Hindlimb muscle (tissue), 1 donor: ENCODE measurements around the gene GSC2. TPM values are rescaled to one million over a fixed set of nuclear protein-coding genes. Genes with fewer than 3 reads are reported as not detected.
A peak's percentile ranks its signal among the peaks of the same experiment; 100 is the strongest.

ENCODE experiments used
- DNase-seq: peaks from one replicate; pipeline ENCODE4 v3.0.0-alpha.2; 2013
- polyA plus RNA-seq: library from polyadenylated mRNA; unstranded; fragments of 120-200 nt; gene quantifications from one replicate; pipeline ENCODE4 v1.2.1, GENCODE V29; 2013; ENCODE audit not compliant: insufficient read length

The GSC2 gene, protein sequence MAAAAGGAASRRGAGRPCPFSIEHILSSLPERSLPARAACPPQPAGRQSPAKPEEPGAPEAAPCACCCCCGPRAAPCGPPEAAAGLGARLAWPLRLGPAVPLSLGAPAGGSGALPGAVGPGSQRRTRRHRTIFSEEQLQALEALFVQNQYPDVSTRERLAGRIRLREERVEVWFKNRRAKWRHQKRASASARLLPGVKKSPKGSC
- polyA plus RNA-seq: not detected

DNA sequence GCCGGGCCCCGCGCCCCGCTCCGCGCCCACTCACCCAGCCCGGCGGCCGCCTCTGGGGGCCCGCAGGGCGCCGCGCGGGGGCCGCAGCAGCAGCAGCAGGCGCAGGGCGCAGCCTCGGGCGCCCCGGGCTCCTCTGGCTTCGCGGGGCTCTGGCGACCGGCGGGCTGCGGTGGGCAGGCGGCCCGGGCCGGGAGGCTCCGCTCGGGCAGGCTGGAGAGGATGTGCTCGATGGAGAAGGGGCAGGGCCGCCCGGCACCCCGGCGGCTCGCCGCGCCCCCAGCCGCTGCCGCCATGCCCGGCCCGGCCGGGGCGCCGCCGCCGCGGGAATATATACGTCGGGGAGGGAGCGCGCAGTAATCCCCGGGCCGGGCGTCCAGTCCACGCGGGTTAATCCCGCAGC lies at the start of gene GSC2:
Gene GSC2, minus strand, starts transcription at position 302 of the 400 bp plus-strand sequence. Its CDS starts 9 bp downstream, at position 293.
- no peak for DNase-seq

DNA sequence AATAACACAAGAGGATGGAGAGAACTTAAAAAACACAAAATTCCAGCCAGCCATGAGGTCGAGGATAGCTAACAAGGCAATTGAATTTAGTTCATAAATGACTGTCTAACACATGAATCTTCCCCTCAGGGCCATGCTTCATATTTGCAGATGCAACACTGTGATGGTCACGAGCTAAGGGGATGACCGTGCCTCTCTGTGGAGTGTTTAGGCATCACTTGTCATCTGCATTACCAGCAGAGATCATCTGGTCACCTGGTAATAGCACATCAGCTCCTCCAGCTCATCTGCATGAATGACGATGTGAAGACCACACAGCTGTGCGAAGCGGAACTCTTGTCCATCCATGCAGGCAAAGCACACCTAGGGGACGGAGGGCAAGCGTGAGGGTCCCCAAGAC lies 49.4 kb upstream of the GSC2 start:
- DNase-seq: no peak

DNA sequence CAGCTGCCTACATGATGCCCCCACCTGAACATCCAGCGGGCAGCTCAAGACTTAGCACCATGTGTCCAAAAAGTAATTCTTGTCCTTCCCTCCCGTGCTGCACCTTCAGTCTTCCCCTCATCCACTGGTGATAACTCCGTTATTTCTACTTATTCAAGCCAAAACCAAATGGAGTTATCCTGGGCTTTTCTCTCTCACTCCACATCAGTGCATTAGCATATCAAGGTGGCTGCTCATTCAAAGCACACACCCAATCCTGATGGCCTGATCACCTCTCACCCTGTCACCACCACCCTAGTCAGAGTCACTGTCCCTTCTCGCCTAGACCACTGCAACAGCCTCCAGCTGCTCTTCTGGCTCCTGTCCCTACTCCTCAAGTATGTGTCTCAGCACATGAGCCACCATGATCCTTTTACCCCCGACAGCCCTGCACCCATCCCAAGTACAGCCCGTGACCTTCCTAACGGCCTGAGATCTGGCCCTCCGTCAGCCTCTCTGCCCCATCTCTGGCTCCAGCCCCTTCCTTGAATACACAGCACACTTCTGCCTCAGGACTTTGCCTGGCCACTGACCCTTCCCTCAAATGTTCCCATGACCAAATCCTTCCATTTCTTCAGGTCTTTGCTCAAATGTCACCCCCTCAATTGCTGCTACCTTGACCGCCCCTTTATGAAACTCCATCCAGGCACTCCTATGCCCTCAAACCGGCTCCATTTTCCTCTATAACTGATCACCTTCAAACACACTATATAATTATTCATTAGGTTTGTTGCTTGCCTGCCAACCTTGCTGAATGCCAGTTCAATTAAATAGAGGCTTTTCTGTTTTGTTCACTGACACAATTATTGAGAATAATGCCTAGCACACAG lies 48.1 kb upstream of the GSC2 start:
- no peak for DNase-seq

DNA sequence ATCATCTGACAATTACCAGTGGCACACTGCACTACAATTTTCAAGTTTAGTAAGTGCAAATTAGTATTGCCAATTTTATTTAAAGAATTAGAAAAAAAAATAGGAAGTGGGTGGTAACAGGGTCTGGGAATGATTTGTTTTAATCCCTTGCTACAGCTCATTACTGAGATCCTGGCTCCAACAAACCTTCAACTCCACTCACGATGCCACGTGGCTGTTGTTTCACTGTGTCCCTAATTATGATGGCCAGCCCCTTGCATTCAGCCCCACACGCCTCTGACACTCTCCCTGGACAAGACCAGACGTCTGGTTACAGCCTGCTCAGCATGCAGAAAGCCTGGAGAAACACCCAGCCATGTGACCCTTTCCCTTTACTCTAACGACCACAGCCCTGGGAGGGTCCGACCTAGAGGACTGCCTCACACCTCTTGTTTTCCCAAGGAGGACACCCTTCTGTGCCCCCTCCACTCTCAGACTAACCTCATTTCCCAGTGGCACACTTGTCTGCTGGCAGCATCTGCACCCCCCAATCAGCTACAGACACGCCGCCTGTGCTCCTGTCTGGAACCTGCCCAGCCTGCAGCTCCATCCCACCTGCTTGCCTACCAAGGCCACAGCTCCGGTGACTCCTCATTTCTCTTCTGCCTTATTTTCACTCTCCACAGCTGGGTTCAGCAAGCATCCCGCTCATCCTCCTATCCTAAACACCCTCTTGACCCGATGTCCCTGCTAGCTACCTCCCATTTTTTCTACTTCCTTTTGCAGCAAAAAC lies 46.9 kb upstream of the GSC2 start:
- no peak for DNase-seq

DNA sequence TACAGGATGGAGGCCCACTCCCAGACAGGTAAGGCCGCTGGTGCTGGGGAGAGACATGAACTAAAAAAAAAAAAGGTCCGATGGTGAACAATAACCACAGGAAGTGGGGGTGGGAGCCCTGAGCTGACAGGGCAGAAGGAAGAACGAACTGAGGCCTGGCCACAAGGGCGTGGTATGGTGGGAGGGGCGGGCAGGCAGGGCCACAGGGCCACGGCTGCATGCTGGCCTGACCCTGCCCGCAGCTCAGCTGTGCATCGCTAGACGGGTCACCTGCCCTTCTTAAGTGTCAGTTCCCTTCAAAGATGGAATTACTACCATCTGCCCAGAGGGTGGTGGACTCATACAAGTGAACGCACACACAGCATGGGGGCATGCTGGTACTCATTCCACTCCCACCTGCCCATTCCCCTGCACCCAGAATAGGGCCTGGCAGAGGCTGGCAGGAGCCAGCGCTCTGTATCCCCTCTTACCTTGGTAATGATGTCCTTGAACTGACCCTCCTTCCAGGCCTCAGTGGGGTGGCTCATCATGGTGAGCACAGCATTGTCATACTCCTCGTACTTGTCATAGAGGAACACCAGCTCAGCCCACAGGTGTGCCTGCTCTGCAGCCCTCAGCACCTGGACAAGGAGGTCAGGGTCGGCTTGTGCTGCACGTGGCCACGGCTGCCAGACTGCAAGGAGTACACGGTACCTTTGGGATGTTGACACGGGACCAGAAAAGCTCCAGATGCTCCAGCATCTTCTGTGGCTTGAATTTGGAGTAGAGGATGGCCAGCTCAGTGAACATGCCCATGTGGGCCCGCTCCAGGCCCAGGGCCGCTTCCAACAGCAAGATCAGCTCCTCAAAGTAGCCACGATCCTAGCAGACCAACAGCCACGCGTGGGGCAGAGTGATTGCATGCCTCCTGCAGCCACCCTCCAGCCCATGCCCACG lies 46.0 kb upstream of the GSC2 start:
- DNase-seq: no peak

DNA sequence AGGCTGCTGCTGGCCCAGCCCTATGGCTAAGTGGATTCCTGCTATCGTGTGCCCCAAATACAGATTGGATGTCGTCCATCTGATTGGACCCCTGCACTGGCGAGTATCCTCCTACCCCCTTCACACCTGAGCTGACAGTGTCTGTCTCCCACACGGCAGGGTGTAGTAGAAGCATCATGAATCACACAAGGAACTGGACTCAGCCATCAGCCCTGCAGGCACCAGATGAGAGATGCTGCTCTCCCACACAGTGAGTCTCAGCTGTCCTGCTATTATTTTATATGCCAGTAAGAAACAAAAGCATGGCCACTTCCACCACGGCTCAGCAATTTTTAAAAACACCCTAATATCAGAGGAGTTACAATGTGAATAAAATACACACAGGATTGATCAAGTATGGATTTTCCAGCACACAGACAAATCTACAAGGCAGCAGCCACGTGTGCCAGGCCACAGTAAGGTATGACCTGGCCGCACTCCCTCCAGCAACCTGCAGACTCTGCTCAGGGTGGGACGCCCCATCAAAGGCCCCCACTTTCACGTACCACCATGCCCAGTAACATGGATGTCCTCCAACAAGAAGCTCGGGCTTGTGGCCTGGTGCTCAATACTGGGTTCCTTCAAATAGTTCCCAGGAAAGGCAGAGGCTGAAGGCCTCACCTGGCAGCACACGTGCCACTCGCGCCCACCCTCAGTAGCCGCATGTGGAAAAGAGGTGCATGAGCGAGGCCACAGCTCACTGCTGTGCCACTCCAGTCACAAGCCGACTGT lies 44.9 kb upstream of the GSC2 start:
- no peak for DNase-seq

DNA sequence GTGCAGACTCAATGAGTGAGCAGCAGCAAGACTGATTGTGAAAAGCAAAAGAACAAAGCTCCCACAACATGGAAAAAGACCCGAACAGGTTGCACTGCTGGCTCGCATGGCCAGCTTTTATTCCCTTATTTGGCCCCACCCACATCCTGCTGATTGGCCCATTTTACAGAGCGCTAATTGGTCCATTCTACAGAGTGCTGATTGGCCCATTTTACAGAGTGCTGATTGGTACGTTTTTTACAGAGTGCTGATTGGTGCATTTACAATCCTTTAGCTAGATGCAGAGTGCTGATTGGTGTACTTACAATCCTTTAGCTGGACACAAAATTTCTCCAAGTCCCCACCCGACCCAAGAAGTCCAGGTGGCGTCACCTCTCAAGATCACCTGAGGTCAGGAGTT lies 43.8 kb upstream of the GSC2 start:
- DNase-seq: no peak

DNA sequence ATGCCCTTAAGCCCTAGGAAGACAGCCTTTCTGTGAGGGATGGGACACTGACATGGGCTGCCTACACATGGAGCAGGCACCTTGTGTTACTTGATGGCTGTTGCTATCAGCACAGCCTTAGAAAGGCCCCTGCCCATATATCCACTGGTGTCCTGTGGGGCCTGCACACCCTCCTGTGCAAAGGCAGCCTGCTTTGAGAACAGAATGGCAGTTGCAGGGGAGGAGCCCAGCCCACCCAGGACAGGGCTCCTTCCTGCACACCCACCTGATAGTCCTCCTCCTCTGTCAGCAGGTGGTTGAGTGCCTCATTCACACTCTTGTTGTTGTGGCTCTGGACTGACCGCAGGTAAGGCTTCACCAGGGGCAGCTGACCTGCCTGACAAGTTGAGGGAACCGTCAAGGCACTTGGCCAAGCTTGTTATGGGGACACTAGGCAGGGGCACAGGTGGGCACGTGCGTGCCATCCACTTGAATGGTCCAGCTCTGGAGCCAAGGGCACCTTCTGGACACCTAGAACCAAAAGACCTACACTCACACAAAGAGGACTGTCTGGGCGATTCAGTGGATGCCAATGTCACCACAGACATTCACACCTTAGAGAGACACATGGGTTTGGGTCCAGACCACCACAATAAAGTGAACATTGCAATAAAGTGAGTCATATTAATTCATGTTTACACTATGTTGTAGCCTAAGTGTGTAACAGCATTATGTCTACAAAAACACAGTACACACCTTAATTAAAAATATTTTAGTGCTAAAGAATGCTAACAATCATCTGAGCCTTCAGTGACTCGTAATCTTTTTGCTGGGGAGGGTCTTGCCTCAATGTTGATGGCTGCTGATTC lies 37.8 kb upstream of the GSC2 start:
- DNase-seq: no peak

DNA sequence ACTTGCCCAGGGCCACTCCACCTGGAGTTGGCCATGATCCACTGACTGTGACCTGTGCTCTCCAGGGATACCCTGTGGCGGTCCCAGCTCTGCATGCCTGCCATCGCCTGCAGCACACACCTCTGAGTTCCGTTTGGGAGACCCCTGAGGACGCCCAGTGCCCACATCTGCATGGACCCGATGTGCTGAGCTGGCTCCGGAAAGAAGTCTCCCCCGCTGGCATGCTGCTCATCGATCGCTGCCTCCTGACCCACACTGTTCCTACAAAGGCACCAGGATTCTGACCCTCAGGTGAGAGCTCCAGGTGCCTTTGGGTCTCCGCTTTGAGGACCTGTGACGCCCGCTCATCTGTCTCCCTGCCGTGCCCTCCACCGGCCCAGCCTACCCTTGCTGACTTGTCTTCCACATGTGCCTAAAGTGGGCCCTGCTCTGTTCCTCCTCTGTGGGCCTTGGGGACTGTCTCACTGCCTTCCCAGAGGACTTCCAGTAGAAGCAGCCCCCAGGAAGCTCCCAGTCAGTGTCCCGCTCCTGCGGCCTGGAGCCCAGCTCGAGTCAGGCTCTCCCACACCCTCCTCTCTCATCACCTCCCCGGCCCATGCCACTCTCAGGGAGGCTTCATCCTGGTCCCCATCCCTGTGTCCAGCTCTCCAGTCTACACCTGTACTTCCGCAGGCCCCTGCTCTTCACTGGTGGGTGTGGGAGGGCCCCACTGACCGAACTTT lies 34.3 kb upstream of the GSC2 start:
- no peak for DNase-seq

DNA sequence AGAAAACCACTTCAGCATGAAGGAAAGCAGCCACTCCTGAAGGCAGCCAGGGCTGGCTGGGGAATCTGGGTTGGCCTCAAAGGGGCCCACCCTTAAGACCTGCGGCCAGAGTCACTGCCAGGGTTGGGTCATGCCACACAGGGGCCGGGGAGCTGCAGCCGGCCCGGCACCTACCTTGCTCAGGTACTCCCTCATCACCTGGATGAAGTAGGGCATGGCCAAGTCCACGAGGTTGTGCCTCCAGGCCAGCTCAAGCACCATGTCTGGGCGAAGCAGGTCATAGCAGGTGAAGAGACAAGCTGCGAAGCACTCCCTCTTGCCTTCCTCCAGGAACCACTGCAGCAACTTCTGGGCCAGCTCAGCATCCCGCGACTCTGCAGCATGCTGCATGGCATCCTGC lies 33.1 kb upstream of the GSC2 start:
- DNase-seq: no peak

DNA sequence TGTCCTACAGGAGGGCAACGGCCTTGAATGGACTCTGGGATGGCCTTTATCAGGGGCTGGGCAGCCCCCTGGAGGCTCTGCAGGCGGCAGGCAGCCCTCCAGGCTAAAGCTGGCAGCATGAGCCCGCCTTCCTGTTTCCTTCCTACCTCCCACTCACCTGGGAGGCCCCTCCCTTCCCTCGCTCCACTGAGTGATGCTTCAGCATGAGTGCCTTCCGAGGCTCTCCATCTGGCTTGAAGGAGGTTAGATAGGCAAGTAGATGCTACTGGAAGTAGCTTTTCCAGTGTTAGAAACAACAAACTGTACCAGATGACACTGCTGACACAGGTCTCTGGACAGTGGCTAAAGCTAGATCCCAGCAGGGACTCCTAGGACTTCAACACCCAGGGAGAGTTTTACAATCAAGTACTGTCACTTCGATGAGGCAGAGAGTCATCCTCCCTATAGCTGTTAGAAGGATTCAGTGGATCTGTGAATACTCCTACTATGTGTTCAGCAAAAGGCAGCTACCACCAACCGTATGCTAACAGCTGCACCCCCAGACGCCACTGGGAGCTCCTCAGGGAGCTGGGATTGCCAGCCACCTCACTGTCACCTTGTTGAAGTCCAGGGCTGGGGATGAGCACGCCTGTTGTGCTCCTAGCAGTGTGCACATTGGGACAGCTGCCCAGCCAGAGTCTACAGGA lies 32.5 kb upstream of the GSC2 start:
- DNase-seq: no peak

DNA sequence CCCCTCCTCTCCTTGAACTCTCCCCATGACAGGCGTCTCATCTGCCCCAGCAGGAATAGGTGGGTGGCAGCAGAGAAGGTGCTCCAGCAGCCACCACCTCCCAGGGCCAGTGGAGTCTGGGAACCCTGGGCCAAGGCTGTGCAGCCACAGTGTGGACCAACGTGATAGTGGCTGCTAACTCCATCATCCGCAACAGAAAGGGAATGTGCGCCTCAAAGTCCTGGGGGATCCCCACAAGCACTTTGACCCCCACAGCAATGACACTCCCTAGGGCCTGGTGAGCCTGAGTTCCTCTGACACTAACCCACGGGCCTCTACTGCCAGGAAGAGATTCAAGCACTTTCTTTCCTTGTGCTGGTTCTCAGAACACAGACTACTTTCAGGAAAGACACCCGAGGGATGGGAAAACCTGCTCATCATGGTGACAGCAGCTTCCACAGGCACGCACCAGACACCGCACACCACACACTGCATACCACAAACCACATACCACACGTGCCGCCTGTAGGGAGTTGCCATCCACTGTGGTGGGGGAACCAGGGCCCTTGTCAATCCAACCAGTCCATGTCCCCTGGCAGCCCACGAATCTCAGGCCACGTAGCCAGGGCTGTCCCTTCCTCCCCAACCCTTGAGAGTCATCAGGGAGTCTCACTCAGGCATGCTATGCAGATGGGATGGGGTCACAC lies 31.8 kb upstream of the GSC2 start:
- no peak for DNase-seq

DNA sequence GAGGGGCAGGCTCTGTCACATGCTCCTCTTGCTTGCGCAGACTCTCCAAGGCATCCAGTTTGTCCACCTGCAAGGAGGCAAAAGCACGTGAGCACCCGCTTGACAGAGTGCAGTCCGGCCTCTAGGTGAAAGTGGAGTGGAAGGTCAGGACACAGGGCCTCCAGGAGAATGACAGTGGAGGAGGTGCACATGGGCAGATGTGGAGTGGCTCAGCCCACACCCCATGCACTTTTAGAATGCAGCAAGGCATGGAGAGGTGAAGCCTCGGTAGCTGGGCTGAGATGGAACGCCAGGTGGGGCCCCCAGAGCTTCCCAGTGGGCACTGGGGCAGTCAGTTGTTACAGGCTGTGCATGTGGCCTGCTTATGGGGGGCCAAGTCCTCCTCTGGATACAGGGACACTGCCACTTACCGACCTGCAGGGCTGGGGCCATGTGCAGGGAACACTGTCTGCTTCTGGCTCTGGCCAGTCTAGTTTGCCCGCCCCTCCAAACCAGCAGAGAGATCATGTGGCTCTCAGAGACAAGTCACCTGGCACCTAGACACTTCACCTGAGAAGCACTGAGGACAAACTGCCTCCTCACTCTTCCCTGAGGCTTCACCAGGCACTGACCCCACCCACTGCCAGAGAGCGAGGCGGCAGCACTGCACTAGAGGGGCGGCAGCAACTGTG lies 30.8 kb upstream of the GSC2 start:
- no peak for DNase-seq

DNA sequence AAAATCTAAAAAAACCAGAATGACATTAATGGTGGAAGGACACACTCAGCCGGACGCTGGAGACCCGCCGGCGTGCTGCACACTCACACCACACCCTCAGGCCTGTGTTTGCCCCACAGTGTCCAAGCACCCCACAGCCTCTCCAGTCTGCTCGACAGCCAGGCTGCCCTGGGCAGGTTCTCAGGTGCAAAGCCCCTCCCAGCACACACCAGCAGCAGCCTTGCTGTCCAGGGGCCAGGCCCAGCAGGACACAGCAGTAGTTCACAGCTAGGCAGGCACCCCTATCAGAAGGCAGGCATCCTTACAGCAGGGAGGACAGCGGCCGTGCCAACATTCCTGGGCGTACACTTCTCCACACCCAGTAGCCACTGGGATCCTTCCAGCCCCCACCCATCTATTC lies 30.1 kb upstream of the GSC2 start:
- DNase-seq: no peak

DNA sequence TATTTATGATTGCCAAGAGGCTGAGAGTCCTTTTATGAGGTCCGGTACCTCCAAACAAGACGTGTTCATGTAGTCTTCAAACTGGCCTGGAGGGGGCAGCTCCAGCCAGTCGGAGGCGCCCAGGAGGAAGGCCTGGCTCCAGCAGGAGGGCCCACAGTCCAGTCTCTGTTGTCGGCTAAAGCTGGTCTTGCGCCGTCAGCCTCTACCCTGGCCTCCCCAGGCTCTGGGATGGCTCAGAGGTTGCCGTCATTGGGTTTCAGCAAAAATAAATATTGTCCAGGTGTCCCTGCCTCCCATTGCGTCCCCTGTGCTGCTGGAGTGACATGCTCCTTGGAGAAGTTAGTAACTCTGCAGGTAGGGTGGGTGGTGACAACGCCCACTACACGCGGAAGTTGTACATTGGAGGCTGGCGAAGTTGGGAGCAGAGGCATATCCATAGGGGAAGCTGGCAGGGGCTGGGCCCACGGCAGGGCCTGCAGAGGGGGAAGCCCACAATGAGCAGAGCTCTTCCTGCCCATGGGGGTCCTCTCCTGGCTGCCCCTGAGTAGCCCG lies 29.5 kb upstream of the GSC2 start:
- peak; percentile 73 for DNase-seq

DNA sequence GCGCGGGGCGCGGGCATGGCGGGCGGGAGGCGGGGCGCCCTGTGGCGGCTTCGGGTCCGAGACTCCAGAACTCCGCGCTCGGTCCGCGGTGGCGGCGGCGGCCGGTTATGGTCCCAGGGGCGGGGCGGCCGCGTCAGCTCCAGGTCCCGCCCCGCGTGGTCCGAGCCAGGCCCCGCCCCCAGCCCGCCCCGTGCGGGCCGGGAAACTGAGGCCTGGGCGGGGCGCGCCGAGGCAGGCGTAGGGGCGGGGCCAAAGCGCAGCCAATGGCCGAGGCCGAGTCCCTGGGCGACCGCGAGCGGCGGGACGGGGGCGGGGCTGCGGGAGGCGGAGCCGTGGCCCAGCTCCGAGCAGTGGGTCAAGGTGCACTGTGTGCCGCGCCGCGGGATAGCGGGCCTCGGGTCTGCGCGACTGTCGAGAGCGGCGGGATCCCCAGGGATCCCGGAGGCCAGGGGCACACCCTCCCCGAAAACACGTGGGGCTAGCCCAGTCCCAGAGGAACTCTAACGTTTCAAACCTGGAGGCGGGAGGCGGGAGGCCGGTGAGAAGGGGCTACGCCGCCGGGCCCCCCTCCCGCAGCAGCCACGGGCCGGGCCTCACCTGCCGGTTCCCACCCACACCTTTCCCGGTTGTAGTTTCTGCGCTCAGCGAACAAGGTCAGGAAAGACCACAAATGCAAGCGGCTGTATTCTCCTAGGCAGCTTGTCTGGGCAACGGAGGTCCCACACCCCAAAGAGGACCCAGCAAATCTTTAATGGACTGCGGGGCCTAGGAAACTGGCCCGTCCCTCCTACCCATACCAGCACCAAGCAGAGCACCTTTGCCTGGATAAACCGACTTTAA lies 28.8 kb upstream of the GSC2 start, which contains the start of gene SLC25A1:
Gene SLC25A1, minus strand, starts transcription at position 80 of the 840 bp plus-strand sequence. Its CDS starts 63 bp downstream, at position 17.
- DNase-seq: peak; percentile 87
